ENCODE measurements around the gene TUBGCP2.
"Not testable (repeated sequence)": the region's sequence is repeated elsewhere in the genome, so short reads cannot be mapped to it uniquely, and the experiment has no call there.

TUBGCP2 gene

DNA sequence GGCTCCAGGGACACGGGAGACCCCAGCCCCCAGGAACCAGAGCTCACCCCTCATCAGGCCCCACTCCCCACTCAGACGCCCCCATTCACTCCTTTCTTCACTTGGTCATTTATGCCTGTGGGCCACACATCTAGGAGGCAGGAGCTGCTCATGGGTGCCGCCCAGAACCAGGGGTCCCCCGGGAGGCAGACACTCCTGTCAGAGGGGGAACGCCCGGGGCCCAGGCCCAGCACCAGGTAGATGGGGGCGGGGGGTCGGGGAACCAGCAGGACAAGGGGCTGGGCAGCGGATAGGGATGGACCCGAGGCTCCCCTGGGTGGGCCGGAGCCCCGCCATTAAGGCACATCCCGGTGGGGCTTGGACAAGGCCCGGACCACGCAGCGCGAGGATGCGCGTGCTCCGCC is 16.2 kb upstream of the TUBGCP2 start:
- DNase-seq (ENCODE audit: low read depth, low spot score) = no peak

DNA sequence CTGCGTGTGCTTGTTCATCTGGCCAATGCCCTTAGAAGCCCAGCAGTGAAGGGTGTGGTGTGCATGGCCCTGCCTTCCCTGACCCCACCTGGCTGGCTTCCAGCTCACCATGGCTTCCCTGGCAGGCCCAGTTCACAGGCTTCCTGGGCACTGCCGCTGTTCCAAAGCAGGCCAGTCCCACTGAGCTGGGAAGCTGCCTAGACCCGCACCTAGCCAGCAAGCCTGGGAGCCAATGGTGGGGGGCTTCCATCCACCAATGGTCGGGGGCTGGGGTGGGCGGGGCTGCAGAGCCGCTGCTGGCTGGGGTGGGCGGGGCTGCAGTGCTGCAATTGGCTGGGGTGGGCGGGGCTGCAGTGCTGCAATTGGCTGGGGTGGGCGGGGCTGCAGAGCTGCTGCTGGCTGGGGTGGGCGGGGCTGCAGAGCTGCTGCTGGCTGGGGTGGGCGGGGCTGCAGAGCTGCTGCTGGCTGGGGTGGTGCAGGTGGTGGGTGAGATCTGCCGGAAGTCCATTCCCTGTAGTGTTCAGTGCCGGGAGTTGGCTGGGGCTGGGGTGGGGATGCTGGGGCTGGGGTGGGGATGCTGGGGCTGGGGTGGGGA is 15.6 kb upstream of the TUBGCP2 start:
- peak; percentile 76 for DNase-seq (ENCODE audit: low read depth, low spot score)

DNA sequence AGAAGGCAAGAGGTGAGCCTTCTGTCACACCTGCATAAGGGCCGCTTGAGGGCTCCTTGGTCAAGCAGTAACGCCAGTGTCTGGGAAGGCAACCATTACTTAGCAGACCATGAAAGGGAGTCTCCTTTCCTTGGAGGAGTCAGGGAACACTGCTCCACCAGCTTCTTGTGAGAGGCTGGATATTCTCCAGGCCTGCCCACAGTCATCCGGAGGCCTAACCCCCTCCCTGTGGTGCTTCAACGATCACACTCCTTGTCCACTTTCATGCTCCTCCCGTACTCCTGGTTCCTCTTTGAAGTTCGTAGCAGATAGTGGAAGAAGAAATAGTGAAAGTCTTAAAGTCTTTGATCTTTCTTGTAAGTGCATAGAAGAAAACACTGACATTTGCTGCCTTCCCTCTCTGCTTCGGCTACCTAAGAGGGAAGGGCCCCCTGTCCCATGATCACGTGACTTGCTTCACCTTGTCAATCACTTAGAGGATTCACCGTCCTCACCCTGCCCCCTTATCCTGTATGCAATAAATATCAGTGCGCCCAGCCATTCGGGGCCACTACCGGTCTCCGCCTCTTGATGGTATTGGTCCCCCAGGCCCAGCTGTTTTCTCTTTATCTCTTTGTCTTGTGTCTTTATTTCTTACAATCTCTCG is 13.5 kb upstream of the TUBGCP2 start:
- not testable (repeated sequence) for DNase-seq (ENCODE audit: low read depth, low spot score)

DNA sequence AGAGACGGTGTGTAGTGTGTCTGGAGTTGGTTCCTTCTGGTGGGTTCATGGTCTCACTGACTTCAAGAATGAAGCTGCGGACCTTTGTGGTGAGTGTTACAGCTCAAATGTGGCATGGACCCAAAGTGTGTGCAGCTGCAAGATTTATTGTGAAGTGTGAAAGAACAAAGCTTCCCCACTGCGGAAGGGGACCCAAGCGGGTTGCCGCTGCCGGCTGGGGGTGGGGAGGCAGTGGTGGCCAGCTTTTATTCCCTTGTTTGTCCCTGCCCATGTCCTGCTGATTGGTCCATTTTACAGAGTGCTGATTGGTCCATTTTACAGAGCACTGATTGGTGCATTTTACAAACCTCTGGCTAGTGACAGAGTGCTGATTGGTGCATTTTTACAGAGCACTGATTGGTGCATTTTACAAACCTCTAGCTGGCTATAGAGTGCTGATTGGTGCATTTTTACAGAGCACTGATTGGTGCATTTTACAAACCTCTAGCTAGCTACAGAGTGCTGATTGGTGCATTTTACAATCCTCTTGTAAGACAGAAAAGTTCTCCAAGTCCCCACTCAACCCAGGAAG is 12.3 kb upstream of the TUBGCP2 start:
- DNase-seq (ENCODE audit: low read depth, low spot score) = not testable (repeated sequence)

DNA sequence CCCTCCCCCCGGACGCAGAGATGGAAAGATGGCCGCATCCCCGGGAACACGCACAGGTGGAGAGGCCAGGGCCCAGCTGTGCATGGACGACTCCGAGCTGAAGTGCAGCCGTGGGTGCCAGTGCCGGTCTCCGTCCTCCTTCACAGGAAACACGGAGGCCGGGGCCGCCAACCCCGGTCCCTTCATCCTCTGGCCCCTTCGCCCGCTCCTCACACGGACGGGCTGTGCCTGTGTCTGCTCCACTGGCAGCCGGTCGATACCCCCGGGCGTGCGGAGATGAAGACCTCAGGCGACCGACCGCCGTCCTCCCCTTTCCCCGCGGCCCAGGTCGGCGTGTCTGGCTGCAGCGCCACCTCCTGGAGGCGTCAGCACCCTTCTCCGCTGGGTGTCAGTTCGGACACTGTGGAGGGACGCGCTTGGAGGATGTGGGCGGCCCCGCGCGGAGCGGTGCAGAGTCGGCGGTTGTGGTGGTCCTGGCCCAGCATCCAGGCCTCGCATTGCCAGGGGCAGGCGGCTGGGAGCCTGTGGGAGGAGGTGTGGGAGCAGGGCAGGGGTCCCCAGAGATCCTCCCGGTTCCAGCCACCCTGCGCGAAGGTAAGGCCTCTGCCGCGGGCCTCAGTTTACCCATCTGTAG is 9.9 kb upstream of the TUBGCP2 start:
- DNase-seq (ENCODE audit: low read depth, low spot score) = peak; percentile 88

DNA sequence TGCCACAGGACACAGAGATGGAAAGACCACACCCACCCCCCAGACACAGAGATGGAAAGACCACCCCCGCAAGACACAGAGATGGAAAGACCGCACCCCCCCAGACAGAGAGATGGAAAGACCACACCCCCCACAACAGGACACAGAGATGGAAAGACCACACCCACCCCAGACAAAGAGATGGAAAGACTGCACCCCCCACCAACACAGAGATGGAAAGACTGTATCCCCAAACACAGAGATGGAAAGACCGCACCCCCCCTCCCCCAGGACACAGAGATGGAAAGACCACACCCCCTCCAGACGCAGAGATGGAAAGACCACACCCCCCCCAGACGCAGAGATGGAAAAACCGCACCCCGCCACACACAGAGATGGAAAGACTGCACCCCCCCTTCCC is 8.1 kb upstream of the TUBGCP2 start:
- no peak for DNase-seq (ENCODE audit: low read depth, low spot score)

DNA sequence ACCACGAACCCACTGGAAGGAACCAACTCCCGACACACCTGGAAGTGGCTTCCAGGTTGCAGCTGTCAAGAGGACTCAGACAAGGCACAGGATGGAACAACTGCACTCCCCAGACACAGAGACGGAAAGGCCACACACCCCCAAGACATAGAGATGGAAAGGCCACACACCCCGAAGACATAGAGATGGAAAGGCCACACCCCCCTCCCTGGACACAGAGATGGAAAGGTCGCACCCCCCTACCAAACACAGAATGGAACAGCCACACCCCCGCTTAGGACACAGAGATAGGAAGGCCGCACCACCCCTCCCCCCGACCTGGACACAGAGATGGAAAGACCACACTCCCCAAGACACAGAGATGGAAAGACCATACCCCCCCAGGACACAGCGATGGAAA is 7.6 kb upstream of the TUBGCP2 start:
- no peak for DNase-seq (ENCODE audit: low read depth, low spot score)

DNA sequence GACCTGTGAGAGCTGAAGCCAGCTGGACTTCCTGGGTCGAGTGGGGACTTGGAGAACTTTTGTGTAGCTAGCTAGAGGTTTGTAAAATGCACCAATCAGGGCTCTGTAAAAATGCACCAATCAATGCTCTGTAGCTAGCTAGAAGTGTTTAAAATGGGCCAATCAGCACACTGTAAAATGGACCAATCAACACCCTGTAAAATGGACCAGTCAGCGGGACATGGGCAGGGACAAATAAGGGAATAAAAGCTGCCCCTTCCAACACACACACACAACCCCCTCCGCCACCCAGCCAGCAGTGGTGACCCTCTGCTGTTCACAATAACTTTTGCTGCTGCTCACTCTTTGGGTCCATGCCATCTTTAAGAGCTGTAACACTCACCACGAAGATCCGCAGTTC is 7.2 kb upstream of the TUBGCP2 start:
- DNase-seq (ENCODE audit: low read depth, low spot score) = no peak

DNA sequence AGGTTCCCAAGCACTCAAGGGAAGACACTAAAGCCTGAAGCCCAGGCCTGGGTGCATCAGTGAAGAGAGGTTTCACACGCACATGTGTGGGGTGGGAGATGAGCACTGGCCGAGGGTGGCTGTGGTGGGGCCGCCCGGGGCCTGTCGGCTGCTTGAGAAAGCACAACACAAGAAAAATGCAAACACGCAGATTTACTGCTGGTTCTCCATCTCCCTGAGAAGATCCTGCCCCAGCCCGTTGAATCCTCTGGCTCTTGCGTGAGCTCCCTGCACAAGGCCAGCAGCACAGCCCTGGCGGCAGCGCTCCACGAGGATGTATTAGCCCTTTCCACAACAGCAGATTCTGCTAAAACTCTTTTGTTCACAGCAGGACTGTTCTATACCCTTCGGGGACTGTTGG is 6.2 kb upstream of the TUBGCP2 start:
- DNase-seq (ENCODE audit: low read depth, low spot score) = no peak

DNA sequence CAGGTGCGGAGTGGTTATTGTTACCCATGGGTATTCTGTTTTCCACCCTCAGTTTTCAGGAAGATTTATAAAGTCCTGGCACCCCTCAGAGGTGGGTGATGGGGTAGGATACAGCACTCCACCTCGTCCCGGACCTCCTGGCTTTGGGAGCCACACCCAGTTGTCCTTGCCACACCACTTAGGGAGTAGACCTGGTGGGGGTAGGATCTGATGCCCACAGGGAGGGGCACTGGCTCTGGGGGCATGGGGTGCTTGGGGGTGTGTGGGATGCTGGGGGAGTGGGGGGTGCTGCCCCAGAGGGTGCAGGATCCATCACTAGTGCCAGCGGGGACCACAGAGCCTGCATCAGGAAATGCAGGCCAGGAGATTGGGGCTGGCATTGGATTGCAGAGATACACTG is 4.5 kb upstream of the TUBGCP2 start:
- no peak for DNase-seq (ENCODE audit: low read depth, low spot score)

DNA sequence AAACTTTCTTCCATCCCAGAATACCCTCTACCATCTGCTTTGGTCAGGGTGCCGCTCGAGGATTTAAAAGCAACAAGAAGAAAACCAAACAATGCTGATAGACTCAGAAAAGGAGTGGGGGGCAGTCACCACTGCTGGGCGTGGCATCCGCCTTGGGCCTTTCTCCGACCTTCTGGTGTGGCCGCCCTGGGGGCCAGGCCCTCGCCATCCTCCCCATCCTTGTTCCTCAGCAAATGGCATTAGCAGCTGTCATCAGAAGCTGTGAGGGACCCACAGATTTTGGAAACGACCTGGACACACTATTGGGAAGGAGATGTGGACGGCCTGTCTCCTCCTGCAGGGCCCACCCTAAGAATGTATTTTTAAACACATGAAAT is 4.1 kb upstream of the TUBGCP2 start:
- DNase-seq (ENCODE audit: low read depth, low spot score) = no peak

DNA sequence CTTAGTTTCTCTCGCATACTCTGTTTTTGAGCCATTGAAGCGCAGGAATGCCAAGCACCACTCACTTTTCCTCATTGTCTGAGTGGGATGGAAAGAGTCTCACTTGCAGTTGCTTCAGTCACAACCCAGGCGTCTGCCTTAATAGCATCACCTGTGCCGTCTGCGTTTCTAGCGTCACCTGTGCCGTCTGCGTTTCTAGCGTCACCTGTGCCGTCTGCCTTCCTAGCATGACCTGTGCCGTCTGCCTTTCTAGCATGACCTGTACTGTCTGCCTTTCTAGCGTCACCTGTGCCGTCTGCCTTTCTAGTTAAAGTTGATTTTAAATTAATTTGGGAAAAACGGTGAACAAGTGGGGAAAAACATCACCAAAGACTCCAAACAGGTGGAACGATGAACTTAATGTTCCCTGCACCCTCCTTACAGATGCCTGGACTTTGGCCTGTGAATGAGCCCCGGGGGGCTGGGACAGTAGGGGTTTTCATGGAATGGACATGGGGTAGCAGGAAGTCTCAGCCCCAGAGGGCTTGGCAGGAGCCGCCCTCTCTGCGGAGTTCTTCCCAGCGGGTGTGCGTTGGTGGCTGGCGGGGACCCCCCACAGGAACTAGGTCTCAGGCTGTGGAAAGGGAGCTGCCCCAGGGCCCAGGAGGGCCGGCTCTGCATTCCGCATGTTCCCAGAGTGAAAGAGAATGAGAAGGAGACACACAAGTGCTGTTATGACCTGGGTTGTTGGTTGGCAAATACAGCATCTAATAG is 3.5 kb upstream of the TUBGCP2 start:
- DNase-seq (ENCODE audit: low read depth, low spot score) = no peak

DNA sequence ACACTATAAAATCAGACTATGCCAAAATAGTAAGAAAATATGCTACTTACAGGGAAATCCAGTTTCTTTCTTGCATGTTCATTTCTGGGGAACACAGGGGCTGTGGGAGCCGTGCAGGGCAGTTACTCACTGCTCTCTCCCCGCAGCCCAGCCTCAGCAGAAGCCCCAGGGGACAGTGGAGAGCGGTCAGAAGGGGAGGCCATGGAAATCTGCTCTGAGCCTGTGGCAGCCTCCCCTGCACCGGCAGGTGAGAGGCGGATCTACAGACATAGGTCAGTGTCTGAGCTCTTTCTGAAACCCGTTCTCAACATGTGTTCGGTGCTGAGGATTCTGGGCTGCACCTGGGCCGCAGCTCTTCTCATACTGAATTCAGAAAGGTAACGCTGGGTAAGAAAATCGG is 2.9 kb upstream of the TUBGCP2 start:
- DNase-seq (ENCODE audit: low read depth, low spot score) = no peak

DNA sequence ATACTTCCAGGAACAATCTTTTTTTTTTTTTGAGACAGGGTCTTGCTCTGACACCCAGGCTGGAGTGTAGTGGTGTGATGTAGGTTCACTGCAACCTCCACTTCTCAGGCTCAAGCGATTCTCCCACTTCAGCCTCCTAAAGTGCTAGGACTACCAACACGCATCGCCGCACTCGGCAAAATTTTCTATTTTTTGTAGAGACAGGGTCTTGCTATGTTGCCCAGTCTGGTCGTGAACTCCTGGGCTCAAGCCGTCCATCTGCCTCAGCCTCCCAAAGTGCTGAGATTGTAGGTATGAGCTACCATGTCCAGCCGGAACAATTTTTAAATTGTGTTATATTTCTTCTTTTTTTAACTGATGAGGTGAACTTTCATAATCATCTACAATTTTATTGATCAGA is 2.1 kb upstream of the TUBGCP2 start:
- no peak for DNase-seq (ENCODE audit: low read depth, low spot score)

DNA sequence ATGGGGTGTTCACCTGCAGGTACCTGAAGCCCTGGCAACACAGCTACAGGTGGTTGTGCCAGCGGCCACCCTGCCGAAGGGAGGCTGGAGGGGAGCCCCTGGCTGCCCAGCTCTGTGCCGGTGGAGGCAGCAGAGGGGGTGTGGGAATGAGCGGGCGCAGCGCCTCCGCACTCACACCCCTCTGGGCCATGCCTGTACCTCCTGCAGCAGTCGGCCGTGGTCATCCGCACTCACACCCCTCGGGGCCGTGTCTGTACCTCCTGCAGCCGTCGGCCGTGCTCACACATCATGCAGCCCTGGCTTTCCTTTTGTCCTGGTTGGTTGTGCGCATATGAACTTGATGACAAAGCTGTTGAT is 1.7 kb upstream of the TUBGCP2 start:
- DNase-seq (ENCODE audit: low read depth, low spot score) = no peak

DNA sequence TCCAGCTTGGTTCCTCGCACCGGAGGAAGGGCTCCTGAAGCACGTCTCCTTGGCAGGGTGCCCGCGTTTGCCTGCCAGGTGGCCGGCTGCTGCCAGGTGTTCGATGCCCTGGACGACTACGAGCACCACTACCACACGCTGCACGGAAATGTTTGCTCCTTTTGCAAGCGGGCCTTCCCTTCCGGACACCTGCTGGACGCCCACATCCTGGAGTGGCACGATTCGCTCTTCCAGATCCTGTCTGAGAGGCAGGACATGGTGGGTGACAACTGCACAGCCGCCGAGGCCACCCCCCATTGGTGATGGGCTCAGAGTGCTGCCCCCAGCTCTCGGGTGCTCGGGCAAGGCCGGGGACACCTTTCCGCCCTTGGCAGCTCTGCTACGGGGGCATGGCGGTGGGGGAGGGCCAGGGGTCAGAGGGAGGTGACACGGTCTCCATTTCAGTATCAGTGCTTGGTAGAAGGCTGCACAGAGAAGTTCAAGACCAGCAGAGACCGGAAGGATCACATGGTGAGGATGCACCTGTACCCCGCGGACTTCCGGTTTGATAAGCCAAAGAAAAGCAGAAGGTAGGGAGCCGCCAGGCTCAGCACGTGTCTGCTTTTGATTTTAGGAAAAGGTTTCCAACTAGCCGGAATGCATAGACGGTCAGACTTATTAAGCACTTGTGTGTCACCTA is 1.2 kb upstream of the TUBGCP2 start:
- DNase-seq (ENCODE audit: low read depth, low spot score) = no peak

DNA sequence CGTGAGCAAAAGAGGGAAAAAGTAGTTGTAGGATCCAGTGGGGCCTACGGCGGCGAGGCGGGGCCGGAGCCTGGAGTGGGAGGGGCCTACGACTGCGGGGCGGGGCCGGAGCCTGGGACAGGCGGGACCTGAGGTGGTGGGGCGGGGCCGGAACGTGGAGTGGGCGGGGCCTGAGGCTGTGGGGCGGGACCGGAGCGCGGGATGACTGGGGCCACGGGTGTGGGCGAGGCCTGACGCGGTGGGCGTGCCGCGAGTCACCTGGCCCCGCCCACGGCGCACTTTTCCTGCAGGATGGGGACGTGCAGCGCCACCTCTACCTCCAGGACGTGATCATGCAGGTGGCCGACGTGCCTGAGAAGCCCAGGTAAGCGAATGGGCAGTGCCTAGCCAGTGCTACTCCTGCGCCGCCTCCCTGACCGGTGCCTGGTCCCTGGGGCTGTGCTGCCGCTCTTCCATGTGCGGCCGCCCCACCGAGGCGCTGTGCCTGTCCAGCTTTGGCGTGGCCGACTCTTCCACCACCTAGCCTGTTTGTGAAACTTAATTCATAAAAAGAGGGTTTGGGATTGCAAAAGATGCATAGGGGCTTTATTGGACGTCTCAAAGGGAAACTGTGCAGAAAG is 538 bp upstream of the TUBGCP2 start:
- peak; percentile 97 for DNase-seq (ENCODE audit: low read depth, low spot score)

DNA sequence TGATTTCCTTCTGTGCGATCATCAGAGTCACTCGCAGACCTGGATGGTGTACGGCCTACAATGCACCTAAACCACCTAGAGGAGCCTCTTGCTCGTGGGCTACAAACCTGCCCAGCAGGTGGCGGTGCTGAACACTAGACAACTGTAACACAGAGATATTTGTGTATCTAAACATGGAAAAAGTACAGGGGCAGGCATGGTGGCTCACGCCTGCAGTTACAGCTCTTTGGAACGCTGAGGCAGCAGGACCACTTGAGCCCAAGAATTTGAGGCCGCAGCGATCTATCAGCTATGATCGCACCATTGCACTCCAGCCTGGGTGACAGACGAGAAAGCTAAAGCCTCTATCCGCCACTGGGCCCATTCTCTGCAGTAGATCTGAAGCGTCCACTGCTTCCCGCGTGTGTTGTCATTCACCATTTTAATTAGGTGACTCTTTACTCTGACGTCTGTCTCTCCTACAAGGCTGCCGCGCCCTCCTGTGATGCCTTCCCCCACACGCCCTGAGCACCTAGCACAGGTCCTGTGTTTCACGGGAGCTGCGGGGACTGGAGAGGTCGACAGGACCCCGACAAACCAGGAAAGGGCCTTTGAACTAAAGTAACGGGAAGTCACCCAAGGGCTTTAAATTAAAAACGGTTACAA is 774 bp downstream of the TUBGCP2 start:
- peak; percentile 87 for DNase-seq (ENCODE audit: low read depth, low spot score)

DNA sequence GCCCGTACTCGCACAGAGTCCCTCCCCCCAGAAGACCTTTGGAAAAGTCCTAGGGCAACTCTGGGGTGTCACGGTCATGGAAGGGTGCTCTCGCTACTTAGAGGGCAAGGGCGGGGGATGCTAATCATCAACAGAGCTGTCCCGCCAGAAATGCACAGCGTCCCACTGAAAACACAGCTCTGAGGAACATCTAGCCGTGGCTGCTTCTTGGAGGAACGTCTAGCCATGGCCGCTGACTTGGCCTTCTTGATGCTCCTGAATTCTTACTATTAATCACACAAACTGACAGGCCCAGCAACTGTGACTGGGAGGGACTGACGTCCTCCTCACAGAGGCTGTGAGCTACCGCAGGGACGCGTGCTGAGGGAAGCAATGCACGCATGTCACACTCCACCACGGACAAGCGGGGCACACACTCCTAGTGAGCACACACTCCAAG is 1.7 kb downstream of the TUBGCP2 start:
- DNase-seq (ENCODE audit: low read depth, low spot score) = no peak

DNA sequence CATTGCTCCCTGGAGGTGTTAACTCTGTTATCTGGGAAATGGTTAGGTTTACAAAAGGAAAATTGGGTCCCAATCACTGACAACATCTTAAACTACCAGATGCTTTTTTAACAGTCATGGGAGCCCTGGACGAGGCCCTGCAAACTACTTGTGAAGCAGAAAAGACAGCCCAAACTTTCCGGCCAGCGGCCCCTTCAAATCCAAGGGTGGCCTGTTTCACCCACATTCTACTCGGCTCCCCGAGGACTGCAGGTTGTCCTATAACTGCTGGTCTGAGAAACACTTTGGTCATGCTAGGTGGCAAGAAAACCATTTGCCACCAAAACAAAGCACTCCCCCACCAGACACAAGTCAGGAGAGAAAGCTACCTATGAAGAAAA is 2.6 kb downstream of the TUBGCP2 start:
- no peak for DNase-seq (ENCODE audit: low read depth, low spot score)

DNA sequence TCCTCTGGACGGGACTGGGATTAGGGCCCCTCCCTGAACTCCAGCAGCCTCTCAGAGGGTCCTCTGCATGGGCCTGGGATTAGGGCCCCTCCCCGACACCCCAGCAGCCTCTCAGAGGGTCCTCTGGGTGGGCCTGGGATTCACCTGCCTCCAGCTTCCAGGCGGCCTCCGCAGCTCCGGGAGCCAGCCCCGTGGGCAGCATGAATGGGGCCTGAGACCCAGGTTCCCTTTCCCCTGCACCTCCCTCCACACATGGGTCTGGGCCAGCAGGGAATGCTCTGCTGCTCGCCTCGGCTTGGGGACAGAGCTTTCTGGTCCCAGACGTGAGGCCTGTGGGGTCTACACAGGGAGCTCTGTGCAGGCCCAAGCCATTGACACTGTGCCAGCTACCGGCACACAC is 5.5 kb downstream of the TUBGCP2 start:
- DNase-seq (ENCODE audit: low read depth, low spot score) = no peak

Measured in astrocyte of the hippocampus (primary cell).